ENCODE results near the gene ARID1B. TPM values are rescaled to one million over a fixed set of nuclear protein-coding genes. Genes with fewer than 3 reads are reported as not detected.

ARID1B gene
- total RNA-seq, 1 donor from 2014 or later = 108 TPM

DNA sequence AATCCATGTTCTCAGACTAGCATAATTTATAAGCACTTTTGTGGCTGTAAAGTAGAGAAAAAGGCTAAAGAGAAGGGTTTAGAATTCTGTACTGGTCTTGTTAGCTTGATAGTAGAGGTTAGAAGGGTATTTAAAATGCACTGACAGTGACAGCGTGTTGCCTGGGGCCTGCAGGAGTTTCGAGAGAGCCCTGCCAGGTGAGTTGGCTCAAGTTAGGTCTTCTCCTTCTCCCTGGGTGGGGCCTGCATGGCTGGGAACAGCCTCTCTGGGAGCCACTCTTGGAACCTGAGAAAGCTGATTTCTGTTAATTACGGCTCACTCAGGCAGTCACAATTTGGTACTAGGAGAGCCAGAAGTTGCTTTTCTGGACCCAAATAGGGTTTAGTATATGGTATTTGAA, 103.7 kb downstream of the ARID1B start:
- DNase-seq = no peak

DNA sequence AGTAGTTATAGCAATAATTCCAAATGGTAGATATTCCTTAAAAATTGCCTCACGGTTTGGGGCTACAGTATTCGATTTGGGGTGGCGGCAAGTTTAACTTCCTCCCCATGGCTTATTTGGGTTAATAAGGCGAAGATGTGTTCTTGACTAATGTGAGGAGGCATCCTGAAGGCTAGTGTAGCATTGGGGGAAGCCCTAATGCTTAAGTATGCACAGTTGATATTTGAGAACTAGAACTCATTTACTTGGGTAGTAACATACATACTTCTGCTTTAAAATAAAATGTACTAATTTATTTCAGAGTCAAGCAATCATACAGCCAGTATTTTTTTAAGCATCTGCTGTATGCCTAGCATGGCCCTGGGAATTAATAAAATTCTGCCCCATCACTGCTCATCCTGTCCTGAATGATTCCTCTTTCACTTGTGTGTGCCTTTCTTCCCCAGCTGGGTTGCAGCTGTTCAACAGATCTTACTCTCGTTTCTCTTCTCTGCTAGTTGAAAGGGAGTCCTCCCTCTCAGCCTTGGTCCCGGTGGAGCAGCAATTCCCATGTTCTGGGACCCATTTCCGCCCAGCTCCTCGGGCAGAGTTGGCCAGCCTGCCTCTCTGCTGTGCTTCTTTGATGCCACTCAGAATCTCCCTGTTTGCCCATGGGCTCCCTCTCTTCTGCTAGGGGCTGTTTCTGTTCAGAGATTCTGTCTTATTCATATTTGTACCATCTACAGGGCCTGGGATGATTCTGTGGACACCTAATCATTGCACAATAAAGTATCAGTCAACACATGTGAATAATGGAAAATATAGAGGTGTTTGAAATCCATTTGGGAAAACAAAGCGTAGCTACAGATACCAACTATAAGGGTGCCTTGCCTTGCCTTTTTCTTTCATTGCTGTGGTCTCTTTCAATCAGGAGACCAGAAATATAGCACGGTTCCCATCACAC, 104.8 kb downstream of the ARID1B start:
- peak; percentile 30 for DNase-seq

DNA sequence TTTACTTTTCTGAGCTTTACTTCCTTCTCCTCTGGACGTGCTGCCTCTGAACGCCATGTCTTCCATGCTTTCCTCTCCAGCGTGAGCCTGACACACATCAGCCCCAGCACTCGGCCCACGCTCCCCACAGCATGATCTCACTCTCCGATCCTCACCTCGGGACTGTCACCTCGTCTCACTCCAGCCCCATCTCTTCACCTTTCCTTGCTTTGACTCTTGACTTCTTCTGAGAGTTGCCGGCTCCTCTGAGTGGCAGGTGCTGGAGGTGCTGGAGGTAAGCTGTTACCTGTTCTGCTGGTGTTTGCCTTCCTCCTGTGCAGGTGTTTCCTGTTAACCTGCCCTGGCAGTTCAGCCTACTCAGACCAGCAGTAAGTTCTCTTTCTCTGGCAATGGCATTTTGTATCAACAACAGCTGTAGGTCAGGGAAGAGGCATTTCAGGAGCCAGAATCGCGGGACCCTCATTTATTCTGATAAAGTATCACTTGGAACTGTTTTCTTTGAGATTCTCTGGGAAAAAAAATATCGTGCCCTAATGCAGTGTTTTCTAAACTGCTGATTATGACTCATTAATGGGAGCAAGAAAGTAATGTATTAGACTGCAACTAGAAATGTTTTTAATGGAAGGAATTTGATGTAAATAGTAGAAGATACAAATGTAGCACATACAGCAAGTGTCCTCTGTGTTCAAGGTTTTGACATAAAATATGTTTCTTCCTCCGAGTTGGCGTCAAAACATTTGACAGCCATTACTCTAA, 106.5 kb downstream of the ARID1B start:
- DNase-seq = no peak

DNA sequence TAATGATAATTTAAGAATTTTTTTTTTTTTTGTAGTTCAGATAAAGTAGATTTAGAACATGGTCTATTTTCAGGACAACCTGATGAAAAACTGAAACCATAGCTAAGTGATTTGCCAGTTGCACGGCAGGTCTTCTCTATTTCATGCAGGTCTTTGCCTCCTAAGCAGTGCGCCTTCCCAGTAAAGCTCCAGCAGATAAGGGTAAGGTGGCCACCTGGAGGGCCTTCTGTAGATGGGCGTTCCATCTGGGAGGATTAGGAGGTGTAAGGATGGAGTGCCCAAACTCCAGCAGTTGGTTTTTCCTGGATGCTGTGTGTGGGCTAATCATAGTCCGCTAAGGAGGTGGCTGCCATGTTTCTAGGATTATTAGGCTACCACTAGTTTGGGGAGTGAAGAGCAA, 107.1 kb downstream of the ARID1B start:
- DNase-seq = no peak

DNA sequence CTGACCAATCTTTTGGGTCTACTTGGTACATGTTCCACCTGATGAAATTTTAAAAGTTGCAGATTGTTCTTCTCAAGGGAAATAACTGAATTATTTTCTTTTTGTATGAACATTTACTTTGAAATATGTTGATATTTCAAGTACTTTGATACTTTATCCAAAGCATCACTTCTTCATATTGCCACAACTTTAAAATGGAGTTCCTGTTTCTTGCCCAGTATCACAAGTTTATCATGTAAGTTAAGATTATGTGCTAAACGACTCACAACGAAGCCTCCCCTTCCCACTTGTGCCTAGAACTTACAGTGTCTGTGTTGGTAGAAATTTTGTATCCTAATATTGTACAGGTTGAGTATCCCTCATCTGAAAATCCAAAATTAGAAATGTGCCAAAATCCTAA, 108.4 kb downstream of the ARID1B start:
- no peak for DNase-seq

DNA sequence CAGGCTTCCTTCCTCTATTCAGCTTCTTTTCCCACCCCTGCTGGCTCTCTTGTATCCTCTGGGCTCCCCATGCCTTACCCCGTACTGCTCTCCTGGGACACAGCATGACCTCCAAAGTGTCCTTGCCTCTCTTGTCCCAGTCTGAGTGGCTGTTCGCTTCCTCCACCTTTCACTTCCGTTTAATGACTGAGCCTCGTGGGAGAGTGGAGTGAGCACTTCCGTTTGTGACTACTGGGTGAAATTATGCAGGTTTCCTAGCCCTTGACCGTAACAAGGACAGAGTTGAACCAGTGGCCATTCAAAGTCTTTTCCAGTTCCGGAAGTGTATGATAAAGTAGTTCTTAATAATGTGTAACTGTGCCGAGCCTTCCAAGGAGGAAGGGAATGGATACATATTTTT, 109.2 kb downstream of the ARID1B start:
- no peak for DNase-seq

DNA sequence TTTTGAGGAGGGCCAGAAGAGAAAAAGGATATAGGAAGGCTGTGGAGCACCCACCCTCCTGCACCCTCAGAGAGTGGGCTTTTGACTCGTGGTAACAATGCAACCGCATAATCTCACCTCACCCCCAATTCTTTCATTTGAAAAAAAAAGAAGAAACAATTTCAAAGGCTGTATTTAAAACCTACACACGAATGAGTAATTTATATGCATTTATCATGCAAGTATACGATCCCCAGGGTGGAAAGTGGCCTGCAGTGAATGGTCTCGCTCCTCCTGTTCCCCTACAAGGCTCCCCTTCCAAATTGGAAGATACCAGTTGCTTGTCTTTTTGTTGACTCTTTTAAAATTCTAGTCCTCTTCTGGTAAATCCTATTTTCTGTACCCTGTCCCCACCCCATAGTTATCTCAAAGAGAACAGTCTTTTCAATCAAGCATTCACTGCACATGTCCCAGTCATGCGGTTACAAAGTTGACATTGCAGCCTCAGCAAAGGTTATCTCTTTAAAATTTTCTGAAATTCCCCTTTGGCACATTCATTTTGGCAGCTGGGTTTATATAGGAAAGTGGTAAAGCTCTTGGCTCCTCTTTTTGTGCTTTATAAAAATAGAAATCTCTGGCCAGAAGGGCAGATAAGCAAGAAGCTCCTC, 110.6 kb downstream of the ARID1B start:
- DNase-seq = no peak

DNA sequence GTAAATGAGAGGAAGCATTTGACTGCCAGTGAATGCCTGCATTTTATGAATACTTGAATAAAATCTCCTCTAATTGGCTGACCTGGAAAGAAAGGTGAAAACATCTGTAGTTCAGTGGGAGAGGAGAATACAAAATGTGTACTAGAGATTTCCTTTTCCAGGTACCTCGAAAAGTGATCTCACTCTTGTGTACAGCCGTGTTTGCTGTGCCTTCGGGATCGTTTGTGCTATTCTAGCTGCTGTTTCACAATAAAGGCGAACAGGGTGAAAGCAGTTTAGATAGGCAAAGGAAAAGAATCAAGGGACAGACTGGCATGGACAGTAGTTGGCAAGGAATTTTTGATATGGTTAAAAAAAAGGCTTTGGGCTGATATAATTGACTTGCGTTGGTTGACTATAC, 112.3 kb downstream of the ARID1B start:
- DNase-seq = no peak

DNA sequence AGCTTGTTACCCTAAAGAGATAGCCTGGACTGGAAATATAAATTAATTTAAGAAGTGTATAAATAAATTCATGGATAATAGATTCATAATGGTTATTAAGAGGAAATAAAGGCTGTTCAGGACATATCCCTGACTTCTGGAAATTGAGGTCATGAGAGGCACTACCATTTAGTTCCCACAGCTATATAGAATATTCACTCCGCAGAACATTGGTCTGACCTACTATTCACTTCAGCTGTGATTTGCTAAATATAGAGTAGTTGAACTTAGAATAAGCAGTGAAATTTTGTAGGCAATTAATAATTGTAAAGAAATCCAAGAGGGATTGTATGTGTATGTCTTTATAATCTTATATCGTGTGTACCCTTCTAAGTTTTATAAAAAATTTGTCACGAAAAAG, 112.8 kb downstream of the ARID1B start:
- no peak for DNase-seq

DNA sequence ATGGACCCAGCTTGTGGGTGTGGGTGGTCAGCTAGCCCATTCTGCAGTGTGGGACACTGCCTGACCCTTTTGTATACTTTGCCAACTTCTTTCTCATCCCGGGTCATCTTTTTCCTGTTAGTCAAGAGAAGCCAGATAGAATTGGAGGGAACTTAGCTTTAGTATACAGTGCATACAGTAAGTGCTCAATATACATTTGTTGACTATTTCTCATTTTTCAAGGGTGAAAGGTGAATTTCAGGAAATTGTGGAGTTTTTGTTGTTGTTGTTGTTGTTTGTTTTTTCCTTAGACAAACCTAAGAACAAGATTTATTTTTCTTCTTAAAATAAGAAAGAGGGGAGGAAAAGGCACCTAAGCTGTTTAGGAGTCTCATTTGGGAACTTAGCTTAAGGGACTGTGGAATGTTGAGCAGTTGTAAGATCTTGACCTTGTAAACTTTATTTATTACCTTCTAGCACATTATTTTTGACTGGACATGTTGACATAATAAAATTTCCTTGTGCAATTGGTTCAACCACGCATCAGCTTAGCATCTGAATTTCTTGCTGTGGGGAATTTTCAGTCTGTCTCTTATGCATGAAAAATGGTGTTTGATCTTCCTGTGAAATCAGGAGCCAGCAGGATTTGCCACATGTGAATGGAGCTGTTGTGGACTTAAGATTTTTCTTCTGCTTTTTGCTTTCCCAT, 113.6 kb downstream of the ARID1B start:
- DNase-seq = no peak

DNA sequence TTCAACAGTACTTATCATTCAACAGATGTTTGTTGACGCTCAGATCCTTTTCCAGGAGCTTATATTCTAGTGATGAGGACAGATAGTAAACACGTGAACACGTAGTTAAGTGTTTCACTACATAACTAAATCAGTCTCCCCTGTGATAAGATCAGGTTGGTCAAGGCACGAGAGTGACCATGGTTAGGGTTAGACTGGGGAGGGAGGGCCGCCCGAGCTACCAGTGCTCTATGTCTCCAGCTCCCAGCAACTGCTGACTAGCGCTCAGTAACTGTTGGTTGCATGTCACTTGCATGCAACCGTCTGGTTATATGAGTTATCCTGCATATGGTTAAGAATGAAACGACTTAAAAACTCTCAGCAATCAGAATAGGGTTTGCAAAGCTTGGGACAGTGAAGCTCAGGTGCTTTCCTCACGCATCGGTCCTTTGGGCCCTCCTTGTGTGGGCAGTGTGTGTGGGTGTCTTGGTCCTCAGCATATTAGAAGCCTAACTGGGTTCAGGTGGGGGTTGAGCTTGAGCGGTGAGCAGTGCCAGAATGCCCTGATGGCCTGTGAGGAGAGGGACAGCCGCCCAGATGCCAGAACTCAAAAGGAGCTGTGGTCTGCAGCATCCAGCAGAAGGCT, 120.8 kb downstream of the ARID1B start:
- DNase-seq = no peak

DNA sequence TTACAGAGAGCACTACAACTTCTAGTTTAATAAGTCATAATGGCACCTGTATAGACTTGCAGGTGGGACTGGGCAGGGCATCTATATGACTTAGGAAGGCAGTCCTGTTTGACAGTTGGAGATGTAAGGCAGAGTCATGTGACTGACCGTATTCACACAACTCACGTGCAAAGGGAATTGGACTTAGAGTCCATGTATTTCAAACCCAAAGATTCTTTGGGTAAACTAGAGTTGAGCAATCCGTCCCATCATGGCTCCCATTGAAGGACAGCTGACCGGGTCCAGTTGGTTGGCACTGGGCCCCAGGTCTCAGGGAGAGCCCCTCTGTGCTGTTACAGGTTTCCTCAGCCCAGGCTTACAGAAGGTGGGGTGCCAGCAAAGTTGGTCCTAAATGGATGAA, 121.9 kb downstream of the ARID1B start:
- DNase-seq = no peak

DNA sequence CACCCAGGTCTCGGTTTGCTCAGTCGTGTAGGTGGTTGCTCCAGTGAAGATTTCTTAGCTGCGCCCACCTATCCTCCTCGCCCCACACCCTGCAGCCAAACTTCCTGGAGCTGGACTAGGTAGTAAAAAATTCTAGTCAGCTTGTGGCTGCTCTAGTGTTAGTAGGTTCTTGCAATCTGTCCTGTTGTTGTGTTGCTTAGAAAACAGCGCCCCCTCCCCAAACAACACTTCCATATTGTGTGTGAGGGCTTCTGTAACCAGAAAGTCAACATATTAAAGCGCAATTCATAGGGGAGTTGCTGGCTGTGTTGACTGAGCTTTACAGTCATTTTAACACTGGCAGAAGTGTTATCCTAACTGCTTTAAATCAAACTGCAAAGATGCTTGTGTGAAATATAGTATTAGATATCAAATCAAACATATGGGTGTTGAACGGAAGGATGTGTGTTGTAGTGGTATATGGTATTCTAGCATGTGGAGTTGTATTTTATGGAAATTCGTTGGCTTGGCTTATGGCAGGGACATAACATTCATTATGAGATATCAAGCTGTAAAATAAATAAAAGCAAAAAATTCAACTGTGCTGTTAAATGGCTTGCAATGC, 122.5 kb downstream of the ARID1B start:
- DNase-seq = no peak

DNA sequence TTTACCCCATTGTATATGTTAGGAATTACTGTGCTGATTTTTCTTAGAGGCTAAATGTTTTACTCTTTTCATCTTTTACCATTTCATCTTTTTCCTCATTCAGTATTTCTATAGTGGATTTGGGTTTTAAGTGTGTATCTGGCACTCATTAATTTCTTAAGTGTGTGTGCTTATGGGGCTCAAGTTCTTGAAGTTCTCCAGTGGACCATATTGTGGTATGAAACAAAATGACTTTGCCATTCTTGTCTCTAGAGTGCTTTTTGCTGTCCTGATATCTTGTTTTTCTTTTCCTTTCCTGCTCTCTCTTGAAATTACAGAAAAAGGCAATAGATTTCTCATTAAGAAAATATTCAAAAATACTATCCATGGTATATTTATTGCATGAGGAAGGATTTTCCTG, 123.1 kb downstream of the ARID1B start:
- DNase-seq = no peak

DNA sequence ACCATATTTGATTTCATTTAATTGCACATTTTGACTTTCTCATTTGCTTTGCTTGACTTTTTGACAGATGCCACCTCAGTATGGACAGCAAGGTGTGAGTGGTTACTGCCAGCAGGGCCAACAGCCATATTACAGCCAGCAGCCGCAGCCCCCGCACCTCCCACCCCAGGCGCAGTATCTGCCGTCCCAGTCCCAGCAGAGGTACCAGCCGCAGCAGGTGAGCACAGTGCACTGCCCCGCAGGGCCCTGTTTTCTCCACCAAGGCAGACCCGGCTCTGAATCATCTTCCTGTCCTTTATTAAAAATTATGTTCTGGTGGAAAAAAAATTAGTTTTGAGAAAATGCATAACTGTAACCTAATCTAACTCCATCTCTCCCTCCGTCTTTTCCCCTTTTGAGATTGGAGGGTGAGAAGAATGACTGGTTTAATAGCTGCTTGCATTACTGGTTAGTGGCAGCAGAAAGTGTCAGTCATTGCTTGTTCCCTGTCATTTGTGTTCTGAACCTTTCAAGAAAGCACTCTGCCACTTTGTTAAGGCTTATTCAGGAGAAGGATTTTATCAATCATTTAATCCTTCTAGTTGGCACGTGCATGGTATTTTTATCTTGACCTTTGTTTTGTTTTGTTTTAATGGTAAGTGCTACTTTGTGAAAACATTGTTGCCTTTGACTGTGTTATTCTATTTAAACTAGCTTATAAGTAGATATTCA, 124.3 kb downstream of the ARID1B start:
- DNase-seq = no peak

DNA sequence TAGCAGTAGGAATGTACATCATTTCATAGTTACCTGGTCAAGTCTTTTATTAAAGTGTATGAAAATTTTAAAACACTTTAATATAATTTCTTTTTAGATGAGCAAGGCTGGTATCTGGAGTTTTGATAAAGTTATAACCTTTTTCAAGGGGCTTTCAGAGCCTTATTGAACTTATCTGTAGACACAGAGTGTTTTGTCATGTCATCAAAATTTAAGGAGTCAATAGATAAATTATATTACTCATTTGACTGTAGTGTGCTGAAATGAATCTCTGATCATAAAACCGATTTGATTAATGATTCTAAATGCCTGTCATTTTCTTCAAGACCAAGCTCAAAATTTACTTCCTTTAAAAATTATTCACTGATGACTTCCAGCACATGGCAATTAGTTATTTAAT, 125.6 kb downstream of the ARID1B start:
- no peak for DNase-seq

DNA sequence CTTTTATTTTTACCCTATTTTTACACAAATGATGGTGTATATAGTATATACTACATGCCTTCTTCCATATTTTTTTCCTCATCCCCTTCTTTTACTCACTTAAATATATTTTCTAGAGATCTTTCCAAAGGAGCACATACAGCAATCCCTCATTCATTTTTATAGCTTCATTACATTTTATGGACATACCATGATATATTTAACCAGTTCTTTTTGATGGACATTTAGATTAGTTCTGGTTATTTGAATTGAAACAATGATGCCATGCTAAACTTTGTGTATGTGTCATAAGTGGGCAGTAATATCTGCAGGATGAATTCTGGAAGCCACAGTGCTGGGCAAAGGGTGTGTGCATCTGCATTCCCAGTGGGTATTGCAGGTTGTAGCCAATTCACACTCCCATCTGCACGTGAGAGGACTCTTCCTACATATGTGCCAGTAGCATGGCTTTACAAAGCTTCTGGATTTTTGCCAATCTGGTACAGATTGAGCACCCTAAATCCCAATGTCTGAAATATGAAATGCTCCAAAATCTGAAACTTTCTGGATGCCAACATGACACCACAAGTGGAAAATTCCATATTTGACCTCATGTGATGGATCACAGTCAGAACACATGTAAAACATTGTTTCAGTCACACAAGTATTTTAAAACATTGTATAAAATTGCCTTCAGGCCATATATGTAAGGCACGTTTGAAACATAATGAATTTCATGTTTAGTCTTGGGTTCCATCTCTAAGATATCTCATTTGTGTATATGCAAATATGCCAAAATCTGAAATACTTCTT, 127.2 kb downstream of the ARID1B start:
- DNase-seq = no peak

DNA sequence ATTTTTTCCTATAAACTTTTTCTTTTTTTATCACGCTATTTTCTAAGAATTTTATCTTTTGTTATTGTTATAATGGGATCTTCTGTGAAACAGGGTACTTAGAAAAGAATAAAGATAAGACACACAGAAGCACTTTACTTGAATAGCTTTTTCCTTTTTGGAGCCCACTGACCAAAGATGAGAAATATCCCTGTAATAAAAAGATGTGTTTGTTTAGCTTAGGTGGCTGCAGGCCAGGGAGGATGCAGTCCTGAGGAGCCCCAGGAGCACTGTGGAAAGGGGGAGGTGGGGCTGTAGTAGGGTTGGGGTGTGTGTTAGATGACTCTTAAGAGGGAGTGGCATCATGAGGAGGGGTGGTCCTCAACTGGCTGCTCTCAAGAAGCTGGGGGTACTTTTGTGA, 128.6 kb downstream of the ARID1B start:
- no peak for DNase-seq

DNA sequence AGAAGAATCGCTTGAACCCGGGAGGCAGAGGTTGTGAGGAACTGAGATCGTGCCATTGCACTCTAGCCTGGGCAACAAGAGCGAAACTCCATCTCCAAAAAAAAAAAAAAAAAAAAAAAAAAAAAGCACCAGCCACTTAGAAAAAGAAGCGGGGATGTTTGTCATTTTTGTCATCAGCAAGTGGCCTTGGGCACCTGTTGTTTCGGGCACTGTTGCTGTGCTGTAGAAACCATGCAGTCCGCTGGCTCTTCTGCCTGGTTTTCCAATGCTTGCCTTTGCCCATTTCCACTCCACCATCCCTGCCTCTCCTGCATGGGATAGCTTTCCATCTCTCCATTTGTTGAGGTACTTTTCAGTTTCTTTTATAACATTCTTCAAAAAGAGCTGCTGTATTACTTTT, 129.3 kb downstream of the ARID1B start:
- DNase-seq = no peak
